Measurements from ENCODE around the gene NOTCH1. TPM values are rescaled to one million over a fixed set of nuclear protein-coding genes. Genes with fewer than 3 reads are reported as not detected.

NOTCH1 gene
- total and polyA plus RNA-seq, 2 of the 4 experiments (the other 2 are of a cell fraction) = 1.8 to 6.0 TPM

- no peak overlapping the region for H3K18ac ChIP-seq (ENCODE audit: low read depth, low read length)
- H3K14ac ChIP-seq (replicated peaks; ENCODE audit: low read depth, low read length) = no peak overlapping the region
- WGBS, 2 experiments (ENCODE audit: extremely low coverage in 2 of 2, insufficient read length in 1 of 2) = 92% methylated on average over 5 of the region's 14 CpGs; no CpG with 5 or more reads in 1 of the 2 experiments
- no peak overlapping the region for H3K4me3 ChIP-seq (ENCODE audit: insufficient read depth, low read depth, low read length)
- no peak for TF ChIP-seq RAD21 (IDR thresholded peaks at IDR 0.05; ENCODE audit: low read length)
- no peak for TF ChIP-seq FOS (IDR thresholded peaks at IDR 0.05; ENCODE audit: low read depth, low read length)
- no peak for TF ChIP-seq MAZ (IDR thresholded peaks at IDR 0.05; ENCODE audit: borderline replicate concordance, low read depth, low read length)
- no peak for TF ChIP-seq USF2 (IDR thresholded peaks at IDR 0.05; ENCODE audit: low read depth, low read length)
- TF ChIP-seq POLR2A (IDR thresholded peaks at IDR 0.05; ENCODE audit: low read depth, low read length) = no peak
- TF ChIP-seq, protein P1, sequence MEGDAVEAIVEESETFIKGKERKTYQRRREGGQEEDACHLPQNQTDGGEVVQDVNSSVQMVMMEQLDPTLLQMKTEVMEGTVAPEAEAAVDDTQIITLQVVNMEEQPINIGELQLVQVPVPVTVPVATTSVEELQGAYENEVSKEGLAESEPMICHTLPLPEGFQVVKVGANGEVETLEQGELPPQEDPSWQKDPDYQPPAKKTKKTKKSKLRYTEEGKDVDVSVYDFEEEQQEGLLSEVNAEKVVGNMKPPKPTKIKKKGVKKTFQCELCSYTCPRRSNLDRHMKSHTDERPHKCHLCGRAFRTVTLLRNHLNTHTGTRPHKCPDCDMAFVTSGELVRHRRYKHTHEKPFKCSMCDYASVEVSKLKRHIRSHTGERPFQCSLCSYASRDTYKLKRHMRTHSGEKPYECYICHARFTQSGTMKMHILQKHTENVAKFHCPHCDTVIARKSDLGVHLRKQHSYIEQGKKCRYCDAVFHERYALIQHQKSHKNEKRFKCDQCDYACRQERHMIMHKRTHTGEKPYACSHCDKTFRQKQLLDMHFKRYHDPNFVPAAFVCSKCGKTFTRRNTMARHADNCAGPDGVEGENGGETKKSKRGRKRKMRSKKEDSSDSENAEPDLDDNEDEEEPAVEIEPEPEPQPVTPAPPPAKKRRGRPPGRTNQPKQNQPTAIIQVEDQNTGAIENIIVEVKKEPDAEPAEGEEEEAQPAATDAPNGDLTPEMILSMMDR (conservative IDR thresholded peaks at IDR 0.05; ENCODE audit: low read depth, low read length) = no peak
- no peak for TF ChIP-seq RCOR1 (IDR thresholded peaks at IDR 0.05; ENCODE audit: insufficient replicate concordance, low read length)
- TF ChIP-seq NFE2L2 (IDR thresholded peaks at IDR 0.05; ENCODE audit: low read depth, low read length) = no peak
- TF ChIP-seq, protein P2, sequence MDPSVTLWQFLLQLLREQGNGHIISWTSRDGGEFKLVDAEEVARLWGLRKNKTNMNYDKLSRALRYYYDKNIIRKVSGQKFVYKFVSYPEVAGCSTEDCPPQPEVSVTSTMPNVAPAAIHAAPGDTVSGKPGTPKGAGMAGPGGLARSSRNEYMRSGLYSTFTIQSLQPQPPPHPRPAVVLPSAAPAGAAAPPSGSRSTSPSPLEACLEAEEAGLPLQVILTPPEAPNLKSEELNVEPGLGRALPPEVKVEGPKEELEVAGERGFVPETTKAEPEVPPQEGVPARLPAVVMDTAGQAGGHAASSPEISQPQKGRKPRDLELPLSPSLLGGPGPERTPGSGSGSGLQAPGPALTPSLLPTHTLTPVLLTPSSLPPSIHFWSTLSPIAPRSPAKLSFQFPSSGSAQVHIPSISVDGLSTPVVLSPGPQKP (IDR thresholded peaks at IDR 0.05; ENCODE audit: borderline replicate concordance, low read depth, low read length) = no peak
- peaks cover 90% of the 10 kb centered on the region for H3K36me3 ChIP-seq (ENCODE audit: control insufficient read depth, insufficient read depth, low read length)
- no peak overlapping the region for H2AK5ac ChIP-seq (ENCODE audit: low read depth, low read length)
- H4K5ac ChIP-seq (ENCODE audit: low read depth, low read length) = no peak overlapping the region
- no peaks in the 10 kb centered on the region for H3K4me1 ChIP-seq (ENCODE audit: control insufficient read depth, insufficient read depth, low read length)
- no peak for ATAC-seq (ENCODE audit: low read depth)
- H2AFZ ChIP-seq (replicated peaks; ENCODE audit: low read length, poor library complexity) = no peak overlapping the region
- H4K8ac ChIP-seq (ENCODE audit: low read depth in 2 of 2, low read length in 2 of 2) = no peak overlapping the region
- peaks cover 93% of the 10 kb centered on the region for H4K20me1 ChIP-seq (ENCODE audit: insufficient read depth, low read length)
- H3K27ac ChIP-seq (ENCODE audit: insufficient read depth, low read length) = no peak overlapping the region
- no peaks in the 10 kb centered on the region for H3K9me3 ChIP-seq (ENCODE audit: control insufficient read depth, insufficient read depth, low read length)
- intact Hi-C loops (cut with micrococcal nuclease) (no loop called here), in situ Hi-C loops (cut with MboI; ENCODE audit: low sequenced_read_pairs) (no loop called here), dilution Hi-C loops (cut with HindIII; ENCODE audit: low sequenced_read_pairs, unreplicated experiment) (no loop called here)
- H2BK20ac ChIP-seq (ENCODE audit: low read depth, low read length) = no peak overlapping the region
- H3K9me1 ChIP-seq (ENCODE audit: insufficient read depth, low read length) = no peaks in the 10 kb centered on the region
- no peak overlapping the region for H2BK120ac ChIP-seq (ENCODE audit: low read depth, low read length)
- H3K79me1 ChIP-seq (ENCODE audit: low read depth in 1 of 2, low read length in 2 of 2) = peaks cover 34 to 92% of the 10 kb centered on the region in 2 experiments
- ChIA-PET POLR2A (ENCODE audit: unreplicated experiment) (no interaction called here), CTCF (no interaction called here)
- no TSS peak for BruUV-seq (replicated peaks)
- no peak overlapping the region for H3K23ac ChIP-seq (ENCODE audit: low read depth, low read length)
- H3K9ac ChIP-seq (ENCODE audit: low read depth, low read length) = no peak overlapping the region
- H4K91ac ChIP-seq (ENCODE audit: insufficient read depth, low read depth, low read length) = no peak overlapping the region
- H2AK9ac ChIP-seq (replicated peaks; ENCODE audit: low read depth, low read length, poor library complexity) = no peak overlapping the region
- no peak overlapping the region for H3K56ac ChIP-seq (ENCODE audit: extremely low read depth, insufficient read depth, low read length)
- no peak overlapping the region for H2BK5ac ChIP-seq (ENCODE audit: low read depth, low read length, poor library complexity, severe bottlenecking)
- H3K27me3 ChIP-seq (ENCODE audit: control insufficient read depth, insufficient read depth, low read length) = no peaks in the 10 kb centered on the region
- H2BK15ac ChIP-seq (ENCODE audit: low read depth, low read length) = no peak overlapping the region
- no peak overlapping the region for H3K4me2 ChIP-seq (ENCODE audit: low read depth, low read length)
- no peak for DNase-seq
- no peak overlapping the region for H3K4ac ChIP-seq (ENCODE audit: low read depth, low read length)
Measured at GRCh38 chr9:136473354-136473721, 72.5 kb downstream of the NOTCH1 start.

Measured in IMR-90 (cell line).